Jurkat, Clone E6-1 (cell line): ENCODE measurements around the gene RNU1-3.
"Not testable (repeated sequence)": the region's sequence is repeated elsewhere in the genome, so short reads cannot be mapped to it uniquely, and the experiment has no call there.

Source experiments
- DNase-seq: peaks from one replicate; pipeline ENCODE4 v3.0.0-alpha.2; 2011; ENCODE audit warnings: low read depth, low spot score
- H3K4me3 ChIP-seq: 2 replicates; pipeline ENCODE4 v1.5.1; 2011; ENCODE audit warnings: mild to moderate bottlenecking, low read length, control low read depth, moderate library complexity

Gene RNU1-3

DNA sequence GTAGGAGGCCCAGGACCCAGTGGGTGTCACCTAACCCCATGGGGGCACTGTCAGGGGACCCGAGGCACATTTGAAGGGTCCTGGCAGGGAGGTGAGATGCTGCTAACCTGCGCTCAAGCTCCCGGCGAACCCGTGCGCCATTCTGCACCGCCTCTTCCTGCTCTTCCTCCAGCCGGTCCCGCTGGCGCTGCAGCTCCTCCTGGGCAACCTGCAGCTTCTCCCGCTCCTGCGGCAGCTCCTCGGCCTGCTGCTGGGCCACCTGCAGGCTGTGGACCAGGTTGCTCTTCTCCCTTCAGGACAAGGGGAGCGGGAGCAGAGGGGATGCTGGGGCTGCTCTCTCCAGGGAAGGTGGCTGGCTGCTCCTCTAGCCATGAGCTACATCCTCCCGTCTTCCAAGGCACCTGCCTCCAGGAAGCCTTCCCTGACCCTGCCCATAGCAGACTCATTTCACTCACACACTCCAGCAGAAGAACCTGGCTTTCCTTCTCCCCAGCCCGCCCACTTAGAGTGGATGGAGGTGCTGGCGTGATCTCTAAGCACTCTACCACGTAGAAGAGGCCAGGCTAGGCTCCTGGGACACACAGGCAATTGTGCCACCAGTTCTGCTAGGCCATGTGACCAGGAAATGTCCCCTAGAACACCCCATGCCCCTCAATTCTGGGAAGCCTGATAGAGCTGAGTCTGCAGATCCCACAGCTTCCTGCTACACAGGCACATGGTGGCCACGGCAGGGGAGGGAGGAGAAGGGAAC, 38.2 kb downstream of the RNU1-3 start:
- H3K4me3 ChIP-seq: no peak overlapping the region
- DNase-seq: no peak

- DNase-seq, H3K4me3 ChIP-seq: not testable (repeated sequence)
These were observed 40.3 kb downstream of the RNU1-3 start for GRCh38 chr1:16626409-16626983.

GRCh38 chr1:16625497-16626408, 41.0 kb downstream of the RNU1-3 start:
- no peak for DNase-seq
- no peak overlapping the region for H3K4me3 ChIP-seq

- not testable (repeated sequence) for H3K4me3 ChIP-seq, DNase-seq
These were observed 42.7 kb downstream of the RNU1-3 start for GRCh38 chr1:16623812-16624719.

GRCh38 chr1:16623337-16623736, 43.4 kb downstream of the RNU1-3 start:
- DNase-seq, H3K4me3 ChIP-seq: not testable (repeated sequence)

- H3K4me3 ChIP-seq, DNase-seq: not testable (repeated sequence)
These were observed 45.0 kb downstream of the RNU1-3 start for GRCh38 chr1:16621681-16622315.

- no peak for DNase-seq
These were observed 45.5 kb downstream of the RNU1-3 start for GRCh38 chr1:16621300-16621658.

GRCh38 chr1:16619803-16620501, 46.8 kb downstream of the RNU1-3 start:
- not testable (repeated sequence) for H3K4me3 ChIP-seq, DNase-seq

More at GRCh38 chr1:16621300-16621658, 45.5 kb downstream of the RNU1-3 start:
- H3K4me3 ChIP-seq: no peak overlapping the region

- H3K4me3 ChIP-seq: no peak overlapping the region
- DNase-seq: no peak
These were observed 48.0 kb downstream of the RNU1-3 start for GRCh38 chr1:16618719-16619118.

GRCh38 chr1:16617778-16618580, 48.8 kb downstream of the RNU1-3 start:
- no peak for DNase-seq

DNA sequence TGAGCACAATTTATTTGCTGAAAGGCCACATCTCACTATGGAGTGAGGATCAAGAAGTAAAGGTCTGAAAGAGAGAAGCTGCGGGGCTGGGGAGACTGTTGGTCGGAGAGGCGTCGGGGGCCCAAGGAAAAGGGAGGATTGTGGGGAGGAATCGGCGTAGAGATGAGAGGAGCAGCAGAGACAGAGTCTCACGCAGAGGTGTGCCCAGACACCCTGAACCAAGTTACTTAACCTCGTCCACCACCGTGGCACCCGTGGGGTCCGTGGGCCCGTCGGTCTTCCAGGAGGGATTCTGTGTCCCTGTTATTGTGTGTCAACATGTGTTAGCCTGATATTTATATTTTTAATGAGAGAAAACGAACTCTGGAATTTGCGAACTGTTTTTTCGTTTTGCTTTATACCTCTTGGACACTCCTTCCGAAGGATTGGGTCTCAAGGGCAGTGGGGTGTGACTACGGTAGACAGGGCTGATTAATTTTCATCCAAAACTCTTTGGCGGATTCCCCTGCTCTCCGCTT, 49.6 kb downstream of the RNU1-3 start:
- DNase-seq: no peak
- no peak overlapping the region for H3K4me3 ChIP-seq

More at GRCh38 chr1:16617778-16618580, 48.8 kb downstream of the RNU1-3 start:
- no peak overlapping the region for H3K4me3 ChIP-seq
